Central memory CD8-positive, alpha-beta T cell (primary cell): ENCODE measurements around the gene NR3C2.
A peak's percentile ranks its signal among the peaks of the same experiment; 100 is the strongest.

Experiments used
- ATAC-seq: fragments of 150-1000 bp; cut with Tn5 transposase; replicated peaks from 2 replicates; pipeline ENCODE4 v1.10.0; 2022; ENCODE audit warnings: mild to moderate bottlenecking, moderate FRiP score, moderate number of reproducible peaks; ENCODE audit not compliant: poor library complexity, severe bottlenecking; ENCODE audit errors: extremely low read depth
- DNase-seq, 2 donors: peaks; one replicate each; pipeline ENCODE4 v3.0.0; 2021; ENCODE audit warnings: low spot score in 2 of 2
- H3K27ac Mint-ChIP-seq: one replicate; pipeline ENCODE4 v1.8.0; 2022; ENCODE audit warnings: low read depth, mild to moderate bottlenecking, moderate library complexity, mixed read lengths
- H3K27me3 Mint-ChIP-seq: one replicate; pipeline ENCODE4 v1.8.0; 2022; ENCODE audit warnings: mixed read lengths
- H3K36me3 Mint-ChIP-seq: one replicate; pipeline ENCODE4 v1.8.0; 2022; ENCODE audit warnings: mild to moderate bottlenecking, moderate library complexity, mixed read lengths; ENCODE audit not compliant: insufficient read depth
- H3K4me1 Mint-ChIP-seq: one replicate; pipeline ENCODE4 v1.8.0; 2022; ENCODE audit warnings: mixed read lengths
- H3K4me3 Mint-ChIP-seq: one replicate; pipeline ENCODE4 v1.8.0; 2022; ENCODE audit warnings: mild to moderate bottlenecking, moderate library complexity, mixed read lengths
- H3K9me3 Mint-ChIP-seq: one replicate; pipeline ENCODE4 v1.8.0; 2022; ENCODE audit warnings: mixed read lengths

Gene NR3C2

DNA sequence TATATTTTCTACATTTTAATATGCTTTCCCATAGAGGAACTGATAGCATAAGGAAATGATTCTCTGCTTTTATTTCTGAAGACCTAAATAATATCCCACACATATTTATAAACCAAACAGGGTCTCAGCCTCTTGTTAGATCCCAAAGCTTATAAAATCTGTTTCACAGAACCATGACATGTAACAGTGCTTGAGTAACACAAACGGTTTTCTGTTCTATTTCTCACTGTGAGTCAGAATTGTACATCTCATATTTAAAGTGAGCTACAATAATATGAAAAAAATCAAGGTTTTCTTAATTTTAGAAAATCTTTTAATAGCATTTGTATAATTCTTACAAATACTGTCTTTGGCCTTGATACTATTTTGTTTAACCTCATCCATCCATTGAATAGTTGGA, 51.2 kb downstream of the NR3C2 start:
- Mint-ChIP-seq H3K4me1 (peaks cover 20% of the 10 kb centered on the region), H3K9me3 (no peaks in the 10 kb centered on the region), H3K27ac (no peak overlapping the region), H3K27me3 (no peaks in the 10 kb centered on the region), H3K4me3 (no peak overlapping the region), H3K36me3 (peaks cover 2% of the 10 kb centered on the region)
- no peak for ATAC-seq
- DNase-seq, result no peak

DNA sequence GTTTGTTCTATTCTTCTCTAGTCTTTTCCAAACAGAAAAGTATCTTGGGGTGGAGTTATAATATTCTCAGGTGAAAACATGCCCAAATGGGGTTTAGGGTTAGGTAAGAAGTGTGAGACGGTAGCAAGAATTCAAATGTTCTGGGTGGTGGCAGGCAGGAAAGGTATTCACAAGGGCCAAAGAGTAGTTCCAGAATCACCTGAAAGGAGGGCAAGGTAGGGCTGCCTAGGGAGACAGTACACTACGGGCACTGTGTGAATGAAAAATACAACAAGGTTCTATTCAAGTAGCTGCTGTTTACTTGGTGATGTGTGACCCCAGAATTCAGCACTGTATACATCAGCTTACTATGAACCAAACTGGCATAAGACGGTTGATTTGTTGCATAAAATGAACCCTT, 51.9 kb downstream of the NR3C2 start:
- peaks cover 2% of the 10 kb centered on the region for H3K36me3 Mint-ChIP-seq
- no peak overlapping the region for H3K27ac Mint-ChIP-seq
- ATAC-seq (no peak), DNase-seq (no peak)
- H3K4me3 Mint-ChIP-seq, result no peak overlapping the region
- H3K9me3 Mint-ChIP-seq, result no peaks in the 10 kb centered on the region
- peaks cover 28% of the 10 kb centered on the region for H3K4me1 Mint-ChIP-seq
- no peaks in the 10 kb centered on the region for H3K27me3 Mint-ChIP-seq

DNA sequence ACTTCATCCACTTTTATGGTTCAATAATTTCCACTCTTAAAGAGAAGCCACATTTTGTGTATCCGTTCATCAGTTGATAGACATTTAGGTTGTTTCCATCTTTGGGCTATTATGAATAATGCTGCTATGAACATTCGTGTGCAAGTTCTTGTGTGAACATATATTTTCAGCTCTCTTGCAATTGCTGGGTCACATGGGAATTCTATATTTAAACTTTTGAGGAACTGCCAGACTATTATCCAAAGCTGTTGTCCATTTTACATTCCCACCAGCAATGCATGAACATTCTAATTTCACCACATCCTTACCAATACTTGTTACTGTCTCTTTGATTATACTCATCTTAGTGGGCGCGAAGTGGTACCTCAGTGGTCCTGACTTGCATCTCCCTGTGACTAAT, 61.9 kb downstream of the NR3C2 start:
- H3K4me1 Mint-ChIP-seq, result peaks cover 37% of the 10 kb centered on the region
- DNase-seq, result no peak

DNA sequence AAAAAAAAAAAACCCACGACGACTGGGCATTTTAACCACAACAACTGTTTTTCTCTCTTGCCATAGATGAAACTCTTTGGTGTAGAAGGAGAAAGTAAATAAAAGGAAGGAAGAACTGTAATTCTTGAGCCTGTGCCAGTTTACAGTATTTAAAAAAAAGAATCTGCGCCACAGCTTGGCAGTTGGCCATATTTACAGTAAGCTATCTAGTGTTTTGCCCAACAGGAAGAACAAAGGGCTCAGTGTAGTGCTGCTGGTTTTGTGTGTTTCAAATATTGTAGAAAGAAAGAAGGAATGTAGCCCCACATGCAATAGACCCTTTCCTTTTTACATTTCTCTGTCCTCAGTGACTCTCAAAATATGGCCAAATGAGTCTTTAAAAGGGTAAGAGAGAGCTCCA, 66.1 kb downstream of the NR3C2 start:
- Mint-ChIP-seq H3K9me3 (no peaks in the 10 kb centered on the region), H3K36me3 (peaks cover 2% of the 10 kb centered on the region), H3K27me3 (no peaks in the 10 kb centered on the region), H3K27ac (peak overlapping the region; percentile 93), H3K4me1 (peaks cover 29% of the 10 kb centered on the region), H3K4me3 (peak overlapping the region; percentile 77)
- peak; percentile 84 for ATAC-seq
- DNase-seq, result peak in 1 of 2 donors; percentile 40

More for the DNA sequence above, 61.9 kb downstream of the NR3C2 start:
- no peak for ATAC-seq
- Mint-ChIP-seq H3K4me3 (no peak overlapping the region), H3K9me3 (no peaks in the 10 kb centered on the region), H3K27me3 (no peaks in the 10 kb centered on the region), H3K36me3 (peaks cover 2% of the 10 kb centered on the region), H3K27ac (no peak overlapping the region)

DNA sequence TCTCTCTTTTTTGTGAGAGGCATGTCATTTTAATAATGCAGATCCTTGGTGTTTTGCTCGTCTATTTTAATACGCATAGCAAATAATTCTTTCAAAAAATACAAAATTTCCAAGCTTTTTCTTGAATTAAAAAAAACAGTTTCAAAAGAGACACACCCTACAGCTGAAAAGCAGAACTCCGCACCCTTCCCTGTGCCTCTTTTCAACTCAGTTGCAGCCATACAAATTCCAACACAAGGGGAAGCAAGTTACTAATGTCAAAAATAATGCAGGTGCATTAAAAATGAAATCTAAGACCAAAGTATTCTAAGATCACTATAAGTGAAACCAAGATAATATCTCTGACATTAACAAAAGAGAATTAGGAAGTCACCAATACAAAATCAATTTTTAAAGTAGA, 66.6 kb downstream of the NR3C2 start:
- Mint-ChIP-seq H3K9me3 (no peaks in the 10 kb centered on the region), H3K4me3 (peak overlapping the region; percentile 77), H3K4me1 (peaks cover 29% of the 10 kb centered on the region), H3K27ac (peak overlapping the region; percentile 93), H3K27me3 (no peaks in the 10 kb centered on the region), H3K36me3 (peaks cover 2% of the 10 kb centered on the region)
- DNase-seq (no peak), ATAC-seq (peak; percentile 37)

DNA sequence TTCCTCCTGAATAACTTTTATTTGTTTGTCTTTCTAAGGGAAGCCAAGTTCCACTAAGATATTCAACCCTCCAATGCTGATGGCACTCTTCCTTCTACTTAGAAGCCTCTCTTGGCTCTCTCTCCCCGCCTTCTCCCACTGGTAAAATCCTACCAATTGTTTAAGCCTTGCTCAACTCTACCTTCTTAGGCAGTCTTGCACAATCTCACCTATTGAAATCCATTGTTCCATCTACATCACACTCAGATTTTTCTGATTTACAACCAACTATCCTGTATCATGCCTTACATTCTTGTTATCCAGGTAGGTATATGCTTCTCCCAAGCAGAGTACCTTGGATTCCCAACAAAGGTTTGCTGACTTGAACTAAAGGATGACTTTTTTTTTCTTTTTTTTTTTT, 69.1 kb downstream of the NR3C2 start:
- peaks cover 2% of the 10 kb centered on the region for H3K36me3 Mint-ChIP-seq
- DNase-seq (no peak), ATAC-seq (no peak)
- no peaks in the 10 kb centered on the region for H3K27me3 Mint-ChIP-seq
- peaks cover 43% of the 10 kb centered on the region for H3K4me1 Mint-ChIP-seq
- H3K27ac Mint-ChIP-seq, result no peak overlapping the region
- H3K4me3 Mint-ChIP-seq, result no peak overlapping the region
- no peaks in the 10 kb centered on the region for H3K9me3 Mint-ChIP-seq

DNA sequence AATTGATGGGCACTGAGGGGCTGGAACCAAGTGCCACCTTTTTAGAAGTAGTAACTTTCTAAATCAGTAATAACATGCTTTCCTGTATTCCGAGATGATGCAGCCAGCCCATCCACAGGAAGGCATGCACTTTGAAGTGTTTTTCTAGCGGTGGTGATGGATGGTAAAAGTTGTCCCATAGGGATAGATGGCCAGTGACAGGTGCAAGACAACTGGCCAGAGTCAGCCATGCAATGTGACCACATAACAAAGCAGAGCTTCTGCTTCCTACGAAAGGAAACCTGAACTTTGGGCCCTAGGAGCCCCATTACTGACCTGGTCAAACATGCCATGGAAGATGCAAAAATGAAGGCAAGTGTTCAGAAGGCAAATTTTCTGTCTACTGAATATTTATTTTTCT, 72.3 kb downstream of the NR3C2 start:
- Mint-ChIP-seq H3K27ac (no peak overlapping the region), H3K36me3 (no peaks in the 10 kb centered on the region), H3K9me3 (no peaks in the 10 kb centered on the region), H3K4me1 (peaks cover 25% of the 10 kb centered on the region), H3K27me3 (no peaks in the 10 kb centered on the region), H3K4me3 (no peak overlapping the region)
- DNase-seq, result no peak
- no peak for ATAC-seq

DNA sequence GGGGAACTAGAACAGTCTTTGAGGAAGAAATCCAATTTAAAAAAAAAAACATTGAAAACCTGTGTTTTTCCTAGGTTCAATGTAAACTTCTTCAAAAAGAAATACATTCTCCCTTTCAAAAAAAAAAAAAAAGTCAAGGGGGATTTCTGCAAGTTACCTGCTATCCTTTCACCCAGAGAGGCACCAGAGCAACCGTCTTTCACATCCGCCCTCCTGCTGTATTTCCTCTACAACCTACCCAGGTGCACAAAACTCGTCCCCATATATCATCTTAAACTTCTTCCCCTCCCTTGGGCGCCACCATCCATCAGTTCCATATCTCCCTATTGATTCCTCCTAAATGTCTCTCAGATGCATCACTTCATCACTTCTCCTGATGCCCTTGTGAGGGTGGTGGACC, 74.5 kb downstream of the NR3C2 start:
- Mint-ChIP-seq H3K4me3 (no peak overlapping the region), H3K36me3 (peaks cover 1% of the 10 kb centered on the region), H3K27ac (no peak overlapping the region), H3K4me1 (peaks cover 19% of the 10 kb centered on the region), H3K27me3 (no peaks in the 10 kb centered on the region), H3K9me3 (no peaks in the 10 kb centered on the region)
- no peak for DNase-seq
- no peak for ATAC-seq

DNA sequence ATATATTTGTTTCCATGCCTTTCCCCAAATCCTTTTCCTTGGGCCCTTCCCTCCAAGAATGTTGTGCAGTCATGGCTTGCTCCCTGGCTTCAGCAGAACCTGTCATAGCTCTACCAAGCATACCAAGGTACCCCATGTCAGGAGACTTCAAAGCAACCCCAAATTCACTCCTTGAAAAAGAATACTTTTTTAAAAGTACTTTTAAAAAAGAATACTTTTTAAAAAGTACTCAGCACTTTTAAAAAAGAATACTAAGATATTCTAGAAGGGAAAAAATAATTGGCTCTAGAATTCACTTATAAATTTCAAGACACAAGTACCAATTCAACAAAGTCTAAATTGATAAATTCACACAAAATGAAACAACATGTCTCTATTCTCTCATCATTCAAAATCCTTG, 76.0 kb downstream of the NR3C2 start:
- Mint-ChIP-seq H3K4me1 (peaks cover 19% of the 10 kb centered on the region), H3K27ac (no peak overlapping the region), H3K4me3 (no peak overlapping the region), H3K27me3 (no peaks in the 10 kb centered on the region), H3K36me3 (peaks cover 1% of the 10 kb centered on the region), H3K9me3 (no peaks in the 10 kb centered on the region)
- DNase-seq (no peak), ATAC-seq (no peak)

DNA sequence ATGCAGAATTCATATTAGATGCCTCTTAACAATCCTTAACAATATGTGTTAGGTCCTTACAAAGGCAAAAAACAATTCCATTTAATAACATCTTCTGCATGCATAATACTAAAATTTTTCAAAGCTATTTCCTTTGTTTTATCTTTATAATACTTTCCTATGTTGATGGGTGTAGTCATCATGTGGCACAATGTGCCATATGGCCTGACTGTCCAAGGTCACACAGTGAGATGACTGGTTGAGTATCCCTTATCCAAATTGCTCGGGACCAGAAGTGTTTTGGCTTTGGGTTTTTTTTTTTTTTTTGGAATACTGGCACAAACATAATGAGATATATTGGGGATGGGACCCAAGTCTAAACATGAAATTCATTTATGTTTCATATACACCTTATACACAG, 77.7 kb downstream of the NR3C2 start:
- no peak for DNase-seq
- no peak for ATAC-seq
- no peak overlapping the region for H3K4me3 Mint-ChIP-seq
- no peaks in the 10 kb centered on the region for H3K9me3 Mint-ChIP-seq
- no peak overlapping the region for H3K27ac Mint-ChIP-seq
- peaks cover 18% of the 10 kb centered on the region for H3K4me1 Mint-ChIP-seq
- peaks cover 1% of the 10 kb centered on the region for H3K36me3 Mint-ChIP-seq
- no peaks in the 10 kb centered on the region for H3K27me3 Mint-ChIP-seq

DNA sequence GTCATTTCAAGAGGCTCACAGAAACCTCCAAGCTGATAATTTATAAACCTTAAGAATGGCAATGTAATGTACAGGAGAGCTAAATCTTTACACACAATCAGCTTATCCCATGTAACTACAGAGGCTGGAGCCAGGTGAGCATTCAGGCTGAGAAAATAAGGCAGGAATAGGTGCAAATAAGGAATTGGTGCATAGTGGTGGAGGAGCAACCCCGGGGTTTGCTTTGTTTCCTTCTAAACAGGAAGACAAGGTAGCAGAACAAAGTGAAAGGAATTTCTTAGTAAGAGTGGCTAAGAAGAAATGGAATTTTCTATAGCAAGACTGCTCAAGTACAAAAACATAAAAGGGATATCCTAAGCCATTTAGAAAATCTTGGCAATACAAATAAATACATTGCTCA, 82.4 kb downstream of the NR3C2 start:
- DNase-seq (no peak), ATAC-seq (no peak)
- H3K9me3 Mint-ChIP-seq, result no peaks in the 10 kb centered on the region
- no peak overlapping the region for H3K27ac Mint-ChIP-seq
- H3K27me3 Mint-ChIP-seq, result no peaks in the 10 kb centered on the region
- peaks cover 1% of the 10 kb centered on the region for H3K36me3 Mint-ChIP-seq
- H3K4me3 Mint-ChIP-seq, result no peak overlapping the region
- H3K4me1 Mint-ChIP-seq, result peaks cover 26% of the 10 kb centered on the region

DNA sequence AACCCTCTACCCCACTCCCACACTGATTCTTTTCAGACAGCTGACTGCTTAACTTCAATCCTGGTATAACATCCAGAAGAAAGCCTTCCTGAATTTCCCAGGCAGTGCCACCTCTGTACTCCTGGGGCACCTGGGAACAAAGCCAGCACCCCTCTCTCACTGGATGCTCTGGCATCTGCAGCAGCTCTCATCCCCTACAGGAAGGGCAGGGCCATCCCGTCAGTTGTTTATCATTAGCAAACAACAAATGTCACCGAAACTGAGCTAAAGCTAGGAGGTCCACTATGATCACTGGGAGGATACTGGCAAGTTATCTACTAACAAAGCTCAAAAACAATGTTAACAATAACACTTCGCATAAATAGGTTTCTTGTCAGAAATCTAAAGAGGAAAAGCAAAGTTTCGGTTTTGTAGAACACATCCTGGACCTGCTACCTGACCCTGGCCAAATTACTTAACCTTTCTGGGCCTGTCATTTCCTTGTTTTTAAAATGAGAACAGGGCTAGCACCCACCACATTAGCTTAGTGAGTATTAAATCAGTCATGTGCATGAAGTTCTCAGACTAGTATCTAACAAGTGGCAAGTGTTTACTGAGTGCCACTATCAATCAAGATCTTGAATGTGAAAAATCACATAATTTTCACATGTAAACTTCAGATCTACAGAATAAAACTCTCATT, 86.6 kb downstream of the NR3C2 start:
- DNase-seq, result no peak
- no peaks in the 10 kb centered on the region for H3K36me3 Mint-ChIP-seq
- no peaks in the 10 kb centered on the region for H3K9me3 Mint-ChIP-seq
- ATAC-seq, result peak; percentile 61
- H3K4me1 Mint-ChIP-seq, result peaks cover 39% of the 10 kb centered on the region
- no peak overlapping the region for H3K4me3 Mint-ChIP-seq
- no peaks in the 10 kb centered on the region for H3K27me3 Mint-ChIP-seq
- peak overlapping the region; percentile 47 for H3K27ac Mint-ChIP-seq

DNA sequence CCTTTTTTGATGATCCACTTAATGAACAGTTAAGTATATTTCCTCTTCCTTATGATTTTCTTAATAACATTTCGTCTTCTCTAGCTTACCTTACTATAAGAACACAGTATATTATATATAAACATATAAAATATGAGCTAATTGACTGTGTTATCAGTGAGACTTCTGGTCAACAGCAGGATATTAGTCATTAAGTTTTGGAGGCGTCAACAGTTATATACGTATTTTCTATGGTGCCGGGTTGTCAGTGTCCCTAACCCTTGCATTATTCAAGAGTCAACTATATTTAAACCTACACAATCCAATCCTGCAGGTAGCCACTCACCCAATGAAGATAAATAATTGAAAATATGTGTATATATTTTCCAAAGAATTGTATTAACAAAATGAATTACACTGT, 88.0 kb downstream of the NR3C2 start:
- Mint-ChIP-seq H3K4me1 (peaks cover 39% of the 10 kb centered on the region), H3K9me3 (no peaks in the 10 kb centered on the region), H3K27me3 (no peaks in the 10 kb centered on the region), H3K4me3 (no peak overlapping the region), H3K36me3 (no peaks in the 10 kb centered on the region), H3K27ac (no peak overlapping the region)
- ATAC-seq, result no peak
- no peak for DNase-seq
